ENCODE measurements around the gene PTCH1.

PTCH1 gene

GRCh38 chr9:95399261-95399660 lies 117.5 kb downstream of the PTCH1 start:
- no peak for DNase-seq (ENCODE audit: low read depth, low spot score)

More at GRCh38 chr9:95399261-95399660, 117.5 kb downstream of the PTCH1 start:
- CTCF ChIA-PET = no interaction called here
- H3K4me3 ChIP-seq (ENCODE audit: low read depth, low read length) = no peak overlapping the region
- TF ChIP-seq CTCF (IDR thresholded peaks at IDR 0.05; ENCODE audit: insufficient read depth, low read length, missing control alignments) = no peak
- POLR2A ChIA-PET = no interaction called here

Measured in AG04449 (cell line).